NB4 (cell line): ENCODE results near the gene FAM186B.

Experiments used
- CTCF ChIP-seq: IDR thresholded peaks from one replicate; pipeline ENCODE4 v1.5.1; 2012; ENCODE audit warnings: low read depth, low read length
- MAX ChIP-seq: IDR thresholded peaks from 2 replicates; pipeline ENCODE4 v1.6.1; 2011; ENCODE audit warnings: low read depth, low read length
- MYC ChIP-seq: IDR thresholded peaks from 2 replicates; pipeline ENCODE4 v1.6.1; 2011; ENCODE audit warnings: low read depth, low read length
- POLR2A ChIP-seq: IDR thresholded peaks from 2 replicates; pipeline ENCODE4 v1.6.1; 2011; ENCODE audit warnings: mild to moderate bottlenecking; ENCODE audit not compliant: insufficient read length; ENCODE audit errors: extremely low read depth

GRCh38 chr12:49616533-49617219 lies 11.2 kb upstream of the FAM186B start:
- TF ChIP-seq CTCF (no peak), POLR2A (no peak), MYC (no peak), MAX (no peak)
